ENCODE results near the gene SPATA18.

GRCh38 chr4:52038103-52038912 lies 12.8 kb upstream of the SPATA18 start, which contains the start of gene SGCB:
- TF ChIP-seq CTCF (IDR thresholded peaks at IDR 0.05; ENCODE audit: low read depth, low read length, missing input control) = no peak
- TF ChIP-seq FOXA1 (IDR thresholded peaks at IDR 0.05) = no peak
- no peak for TF ChIP-seq REST (IDR thresholded peaks at IDR 0.05)
- TF ChIP-seq ATF3 (IDR thresholded peaks at IDR 0.05) = no peak
- no peak for TF ChIP-seq JUND (IDR thresholded peaks at IDR 0.05)
- TF ChIP-seq TAF1 (conservative IDR thresholded peaks at IDR 0.05) = no peak
- TF ChIP-seq YY1 (IDR thresholded peaks at IDR 0.05) = no peak
- no peak for TF ChIP-seq ZBTB33 (IDR thresholded peaks at IDR 0.05)
- no peak for TF ChIP-seq MAX (IDR thresholded peaks at IDR 0.05)
- no peak for TF ChIP-seq EGR1 (IDR thresholded peaks at IDR 0.05; ENCODE audit: low read depth in 2 of 2)
- no peak for TF ChIP-seq HNF4G (IDR thresholded peaks at IDR 0.05)
- no peak for TF ChIP-seq RXRA (IDR thresholded peaks at IDR 0.05)
